NCI-H2029 treated with DMSO at 0.1 percent for 48 hours (cell line): ENCODE data around the gene ABLIM1.

Experiments
- DNase-seq: peaks from one replicate; lab custom pipeline; 2025; lab: John Stamatoyannopoulos, UW

The ABLIM1 gene

DNA sequence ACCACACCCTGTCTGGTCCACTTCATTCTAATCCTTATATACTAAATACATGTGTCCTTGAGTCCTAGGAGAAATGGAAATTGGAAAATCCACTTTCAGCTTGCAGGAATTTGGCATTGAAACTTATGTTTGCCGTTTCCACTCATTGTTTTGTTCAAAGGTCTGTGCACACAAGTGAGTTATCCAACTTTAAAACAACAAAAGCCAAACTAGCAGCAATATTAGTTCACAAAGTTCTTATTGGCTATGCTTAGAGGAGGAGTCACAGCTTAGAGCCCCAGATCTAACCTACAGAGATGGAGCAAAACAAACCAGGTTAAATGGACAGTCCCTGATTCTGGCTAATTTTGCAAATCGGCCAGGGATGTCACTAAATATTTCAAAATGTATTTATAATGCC lies 209.2 kb downstream of the ABLIM1 start:
- DNase-seq: no peak

DNA sequence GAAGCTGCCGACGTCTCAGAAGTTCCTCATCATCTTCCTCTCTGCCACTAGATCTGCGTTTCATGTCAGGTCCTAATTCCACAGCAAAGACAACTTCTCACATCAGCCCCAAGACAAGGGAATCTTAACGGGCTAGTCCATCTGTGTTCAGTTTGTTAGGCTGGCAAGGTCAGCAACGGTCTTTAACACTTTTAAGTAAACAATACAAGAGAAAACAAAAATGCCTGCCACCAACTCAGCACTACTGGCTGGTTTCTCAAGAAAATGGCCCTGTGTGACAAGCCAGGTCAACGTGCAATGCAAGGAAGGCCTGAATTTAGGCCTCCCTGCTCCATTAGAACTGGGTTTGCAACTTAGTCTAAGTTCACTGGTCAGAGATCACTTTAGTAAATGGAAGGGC lies 212.7 kb downstream of the ABLIM1 start:
- DNase-seq: no peak

DNA sequence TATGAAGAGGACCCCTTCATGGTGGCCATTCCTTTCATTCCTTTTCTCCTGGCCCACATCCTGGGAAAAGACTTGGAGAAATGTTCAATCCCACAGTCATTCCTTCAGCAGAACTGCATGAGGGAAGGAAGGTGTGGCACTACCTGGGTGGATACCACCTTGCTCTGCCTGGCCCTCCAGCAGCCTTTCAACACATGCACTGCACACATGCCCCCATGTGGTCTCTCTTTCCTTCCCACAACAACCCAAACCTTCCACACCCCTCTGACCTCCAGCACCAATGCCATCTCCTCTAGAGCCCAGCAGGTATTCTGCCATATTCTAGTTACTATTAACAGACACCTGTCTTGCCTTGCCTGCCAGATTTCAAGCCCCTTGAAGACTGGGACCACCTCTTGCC lies 213.3 kb downstream of the ABLIM1 start:
- DNase-seq: no peak

DNA sequence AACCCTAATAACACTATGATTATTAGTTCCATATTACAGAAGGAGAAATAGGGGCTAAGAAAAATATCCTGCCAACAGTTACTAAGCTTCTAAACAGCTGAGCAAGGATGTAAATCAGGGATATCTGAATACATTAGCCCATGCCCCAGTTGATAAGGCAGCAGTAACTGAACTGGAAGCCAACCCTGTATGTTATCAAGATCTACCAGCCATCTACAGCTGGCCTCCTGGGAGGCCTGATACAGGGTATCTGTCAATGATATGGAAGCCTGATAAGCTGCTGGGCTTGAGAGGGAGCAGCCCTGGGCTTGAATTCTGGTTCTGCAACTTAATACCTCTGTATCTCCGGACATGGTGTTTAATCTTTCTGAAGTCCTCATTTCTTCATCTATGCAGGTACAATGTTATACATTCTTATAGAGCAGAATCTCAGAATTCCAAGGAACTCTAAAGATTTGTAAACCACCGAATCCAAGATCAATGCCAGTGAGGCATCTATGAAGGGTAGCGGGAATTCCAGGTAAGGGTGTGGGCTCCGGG lies 215.9 kb downstream of the ABLIM1 start:
- DNase-seq: no peak

DNA sequence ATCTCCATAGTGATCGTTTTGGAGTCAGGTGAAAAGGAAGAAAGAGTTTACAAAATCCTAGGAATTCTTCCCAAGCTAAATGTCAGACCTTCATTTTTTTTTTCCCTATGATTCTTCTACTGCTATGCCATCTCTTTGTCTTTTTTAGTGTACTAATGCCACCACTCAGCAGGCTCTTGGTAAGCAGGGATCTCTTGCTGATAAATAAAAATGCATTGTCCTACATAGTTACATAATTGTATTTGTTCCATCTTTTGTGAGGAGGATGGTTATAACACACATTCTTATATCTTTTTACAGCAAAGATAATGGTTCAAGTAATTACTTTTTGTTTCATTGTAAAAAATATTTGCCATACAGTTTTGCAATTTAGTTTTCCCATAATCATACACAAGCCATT lies 217.0 kb downstream of the ABLIM1 start:
- DNase-seq: no peak

DNA sequence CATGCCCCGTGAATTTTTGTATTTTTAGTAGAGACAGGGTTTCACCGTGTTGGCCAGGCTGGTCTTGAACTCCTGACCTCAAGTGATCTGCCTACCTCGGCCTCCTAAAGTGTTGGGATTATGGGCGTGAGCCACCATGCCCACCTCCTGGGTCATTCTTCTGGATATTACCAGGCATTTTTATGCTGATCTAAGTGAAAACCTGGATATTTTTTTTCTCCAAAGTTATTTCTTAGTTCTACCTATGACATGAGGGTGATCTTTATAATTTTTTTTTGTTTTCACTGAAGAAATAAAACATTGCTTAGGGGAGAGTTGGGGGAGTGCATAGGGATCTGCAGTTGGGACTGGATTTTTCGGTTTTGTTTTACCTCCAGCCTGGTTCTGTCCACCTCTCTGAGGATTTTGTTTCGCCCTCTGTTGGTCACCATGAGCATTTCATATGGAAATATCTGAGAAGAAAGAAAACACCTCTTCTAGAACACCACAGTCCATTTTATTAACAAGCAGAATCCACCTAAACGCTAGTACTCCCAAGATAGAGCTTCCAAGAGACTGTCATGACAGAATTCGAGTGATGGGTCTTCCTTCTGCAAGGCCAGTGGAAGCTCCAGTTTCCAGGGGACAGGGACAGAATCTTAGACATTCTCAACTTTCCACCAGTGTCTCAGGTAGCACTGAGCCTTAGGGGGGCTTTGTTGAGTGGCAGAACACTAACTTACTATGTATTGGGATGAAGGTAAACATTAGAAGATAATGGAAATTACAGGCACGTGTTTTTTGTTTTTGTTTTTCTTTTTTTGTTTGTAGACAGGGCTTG lies 220.4 kb downstream of the ABLIM1 start:
- no peak for DNase-seq

DNA sequence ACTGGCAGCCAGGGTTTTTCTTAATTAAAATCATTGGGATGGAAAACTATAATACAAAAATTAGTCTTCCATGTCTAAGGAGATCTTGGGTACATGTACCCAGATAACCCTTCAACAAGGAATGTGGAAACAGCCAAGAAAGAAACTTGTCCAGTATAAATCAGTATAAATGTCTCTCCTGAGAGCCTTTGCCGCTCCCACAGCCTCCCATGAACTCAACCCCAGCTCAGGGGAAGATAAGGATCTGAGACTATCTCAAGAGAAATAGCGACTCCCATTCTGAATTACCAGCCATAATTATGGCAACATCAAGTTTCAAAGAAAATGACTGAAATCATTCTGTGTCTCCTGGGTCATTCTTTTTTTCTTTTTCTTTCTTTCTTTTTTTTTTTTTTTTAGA lies 221.1 kb downstream of the ABLIM1 start:
- DNase-seq: no peak

DNA sequence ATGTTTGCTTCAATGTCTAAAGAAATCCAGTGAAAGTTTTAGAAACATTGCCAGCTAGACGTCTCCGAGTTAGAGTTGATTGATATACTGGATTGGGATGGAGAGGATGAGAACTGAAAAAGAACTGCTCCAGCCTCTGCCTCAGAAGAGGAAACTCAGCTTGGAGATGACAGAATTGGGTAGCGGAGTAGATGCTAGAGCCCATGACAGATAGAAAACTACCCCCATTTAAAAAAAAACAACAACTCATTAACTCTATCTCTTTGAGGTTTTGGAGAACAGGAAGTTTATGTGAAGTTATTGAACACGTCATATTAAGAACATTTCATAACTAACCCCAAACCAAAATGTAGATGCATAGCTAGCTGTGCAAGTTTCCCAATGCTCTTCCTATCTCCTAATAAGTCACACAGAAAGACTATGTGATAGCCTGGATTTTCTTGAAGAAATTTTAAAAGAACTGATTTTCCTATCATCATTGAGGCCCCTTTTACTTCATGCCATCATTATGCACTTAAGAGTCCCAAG lies 225.4 kb downstream of the ABLIM1 start:
- DNase-seq: no peak

DNA sequence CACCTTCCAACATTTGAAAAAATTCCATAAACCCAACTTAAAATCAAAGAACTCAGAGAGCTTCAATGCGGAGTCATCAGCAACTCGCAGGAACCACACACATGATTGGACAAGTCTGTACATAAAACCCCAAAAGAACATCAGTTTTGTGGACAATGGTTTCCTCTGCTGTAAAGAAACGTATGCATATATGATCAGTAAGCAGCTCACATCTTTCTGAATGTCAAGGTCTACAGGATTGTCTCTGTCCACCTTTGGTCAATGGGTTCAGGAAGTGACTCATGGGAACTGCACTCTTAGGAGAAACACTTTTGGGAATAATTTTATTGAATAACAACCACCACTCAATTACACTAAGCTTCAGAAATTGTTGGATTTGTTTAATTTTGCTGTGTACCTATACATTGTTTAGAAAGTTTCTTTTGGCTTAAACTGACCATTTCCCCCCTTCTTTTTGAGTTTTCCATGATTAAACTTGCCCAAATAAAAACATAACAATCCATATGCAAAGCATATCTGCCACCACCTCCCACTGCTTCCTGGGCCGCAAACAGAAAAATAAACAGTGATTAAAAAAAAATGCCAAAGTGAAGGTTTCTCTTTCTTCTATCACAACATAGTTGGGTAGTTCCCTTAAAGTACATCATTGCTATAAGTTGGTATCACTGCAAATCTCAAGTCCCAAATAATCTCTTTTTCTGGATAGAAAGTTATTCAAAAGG lies 226.5 kb downstream of the ABLIM1 start:
- DNase-seq: no peak

DNA sequence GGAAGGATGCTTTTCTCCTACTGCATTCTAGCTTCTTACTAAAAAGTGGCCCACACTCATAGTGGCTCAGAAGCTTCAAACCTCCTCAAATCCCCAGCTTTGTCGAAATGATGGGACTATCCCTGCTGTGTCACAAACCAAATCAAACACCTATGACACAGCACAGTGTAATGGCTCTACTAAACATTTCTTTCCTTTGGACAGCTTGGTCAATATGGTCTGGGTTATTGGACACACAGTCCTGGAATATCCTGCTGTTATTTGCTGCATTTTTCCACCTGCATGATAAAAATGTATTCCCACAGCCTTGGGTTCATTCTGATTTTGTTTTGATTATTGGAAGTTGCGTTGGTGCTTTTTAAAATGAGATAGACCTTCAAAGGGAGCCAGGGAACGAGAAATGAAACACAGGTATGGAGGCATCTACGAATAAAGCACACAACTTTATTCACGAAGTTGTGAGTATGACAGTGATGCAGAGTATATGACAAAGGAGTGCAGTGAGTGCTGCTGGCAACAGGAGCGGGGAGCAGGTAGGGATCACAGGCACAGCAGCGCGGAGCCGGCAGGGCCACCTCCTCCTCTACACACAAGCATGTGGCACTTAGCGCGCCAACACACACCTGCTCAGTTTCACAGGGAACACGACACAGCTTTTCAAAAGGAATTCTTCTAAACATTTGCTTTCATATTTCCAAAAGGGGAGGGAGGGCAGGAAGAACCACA lies 227.2 kb downstream of the ABLIM1 start:
- no peak for DNase-seq

DNA sequence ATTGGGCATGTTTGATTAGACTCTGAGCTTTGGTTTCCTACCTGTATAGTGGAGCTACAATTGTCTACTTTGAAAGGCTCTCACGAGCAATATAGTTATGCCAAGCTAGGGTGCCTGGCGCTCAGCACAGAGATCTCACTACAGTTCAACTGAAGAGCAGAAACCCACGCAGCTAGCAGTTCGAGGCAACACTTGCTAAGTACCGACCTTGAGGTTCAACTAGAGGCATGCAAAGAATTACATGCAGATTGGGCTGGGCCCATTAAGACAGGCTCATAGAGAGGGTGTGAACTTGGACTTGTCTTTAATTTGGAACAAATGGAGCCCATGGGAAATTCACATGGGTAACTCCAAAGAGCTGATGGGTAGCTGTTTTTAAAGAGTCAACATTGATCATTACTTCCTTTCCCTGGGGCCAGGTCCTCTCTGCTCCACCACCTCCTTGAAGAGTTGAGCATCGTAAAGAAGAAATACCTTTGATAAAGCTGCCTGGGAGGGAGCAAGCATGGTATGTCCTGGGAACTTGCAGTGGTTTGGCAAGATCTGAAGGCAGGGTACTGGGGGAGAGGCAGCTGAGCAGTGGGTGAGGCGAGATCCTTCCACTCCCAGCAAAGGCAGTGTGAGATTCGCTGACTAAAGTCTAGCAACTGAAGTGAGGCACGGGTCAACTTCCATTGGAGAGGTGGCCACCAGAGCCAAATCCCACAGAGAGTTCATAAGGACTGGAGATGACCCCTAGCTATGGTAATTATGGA lies 228.3 kb downstream of the ABLIM1 start:
- no peak for DNase-seq

DNA sequence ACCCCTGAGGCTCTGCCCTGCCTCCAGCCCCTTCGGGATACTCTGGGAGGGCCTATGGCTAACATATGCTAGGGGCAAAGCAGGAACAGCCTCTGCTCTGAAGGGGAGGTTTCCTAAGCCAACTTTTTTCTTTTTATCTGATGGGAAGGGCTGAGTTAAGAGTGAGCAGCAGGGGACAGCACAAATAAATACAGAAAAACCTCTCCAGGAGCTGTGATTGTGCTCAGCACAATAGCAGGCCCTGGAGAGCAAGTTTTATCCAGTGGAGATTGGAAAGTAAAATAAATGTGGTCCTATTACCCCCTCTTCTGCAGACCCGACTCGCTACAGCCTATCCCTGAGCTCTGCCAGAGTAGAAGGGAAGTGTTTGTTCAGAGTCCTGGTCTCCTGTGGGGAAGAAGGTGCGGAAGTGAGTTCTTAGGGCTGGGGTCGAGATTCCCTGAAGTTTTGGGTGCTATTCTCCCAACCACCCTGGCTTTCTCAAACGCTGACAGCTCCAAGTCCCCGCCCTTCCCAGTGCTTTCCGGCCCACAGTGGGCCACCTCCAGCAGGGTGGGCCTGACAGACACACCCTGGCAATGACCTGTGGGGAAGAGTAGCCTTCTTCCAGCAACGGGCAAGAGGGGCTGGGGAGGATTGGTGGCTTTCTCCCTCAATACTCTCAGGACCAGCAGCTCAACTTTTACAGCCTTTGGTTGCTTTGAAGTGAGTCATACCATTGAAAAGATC lies 230.8 kb downstream of the ABLIM1 start:
- no peak for DNase-seq

DNA sequence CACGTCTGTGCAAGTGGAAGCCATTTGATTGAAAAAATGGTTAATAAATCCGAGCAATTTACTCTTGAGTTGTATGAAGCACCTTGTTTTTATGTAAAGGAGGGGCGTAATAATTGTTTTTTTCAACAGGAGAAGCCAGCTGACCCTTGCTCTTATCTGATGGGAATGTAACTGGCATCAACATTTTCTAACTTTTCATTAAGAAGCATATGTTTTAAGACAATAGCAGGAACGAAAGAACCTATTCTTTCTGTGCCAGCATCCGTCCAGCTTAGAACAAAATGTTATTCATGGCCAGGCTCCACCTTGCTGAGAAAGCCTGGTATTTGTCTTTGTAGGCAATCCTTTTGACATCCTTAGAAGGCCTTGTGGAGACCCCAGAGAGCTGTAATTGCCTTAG lies 231.6 kb downstream of the ABLIM1 start:
- DNase-seq: no peak

DNA sequence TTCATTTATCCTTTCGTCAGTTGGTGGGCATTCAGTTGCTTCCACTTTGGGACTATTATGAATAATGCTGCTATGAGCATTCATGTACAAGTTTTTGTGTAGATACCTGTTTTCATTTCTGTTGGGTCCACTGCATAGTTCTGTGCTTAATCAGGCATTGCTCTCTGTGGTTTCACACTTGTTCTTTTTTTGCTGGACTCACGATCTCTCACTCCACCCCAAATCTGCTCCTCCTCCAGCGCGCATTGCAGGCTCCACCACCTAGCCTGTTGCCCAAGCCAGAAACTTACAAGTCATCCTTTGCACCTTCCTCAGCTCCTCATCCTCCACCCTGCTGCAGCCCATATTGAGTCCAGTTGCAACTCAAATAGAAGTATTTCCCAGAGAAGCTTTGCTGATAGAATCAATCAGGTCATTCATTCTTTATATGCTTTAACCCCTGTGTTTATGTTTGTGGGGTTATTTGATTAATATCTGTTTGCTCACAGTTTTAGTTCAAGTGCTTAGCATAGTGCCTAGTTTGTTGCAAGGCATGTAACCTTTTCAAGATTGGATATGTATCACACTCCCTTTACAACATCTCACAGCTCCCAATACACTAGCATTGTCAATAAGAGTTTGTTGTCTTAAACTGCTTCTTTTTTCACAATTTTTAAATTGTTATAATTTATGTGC lies 237.1 kb downstream of the ABLIM1 start:
- DNase-seq: no peak

DNA sequence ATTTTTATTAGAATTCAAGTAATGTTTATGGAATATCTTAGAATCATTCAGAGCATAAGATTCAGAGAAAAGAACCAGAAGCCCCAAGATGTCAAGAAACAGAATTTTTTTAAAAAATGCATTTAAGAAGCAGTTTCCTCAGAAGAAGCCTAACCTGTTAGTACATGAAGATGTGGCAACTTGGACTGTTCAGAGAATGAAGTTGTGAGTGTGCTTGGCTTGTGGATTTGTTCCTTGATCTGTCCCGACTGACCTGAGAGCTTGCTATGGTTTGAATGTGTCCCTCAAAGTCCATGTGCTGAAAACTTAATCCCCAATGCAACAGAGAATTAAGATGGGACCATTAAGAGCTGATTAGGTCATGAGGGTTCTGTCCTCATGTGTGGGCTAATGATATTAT lies 240.0 kb downstream of the ABLIM1 start:
- no peak for DNase-seq

DNA sequence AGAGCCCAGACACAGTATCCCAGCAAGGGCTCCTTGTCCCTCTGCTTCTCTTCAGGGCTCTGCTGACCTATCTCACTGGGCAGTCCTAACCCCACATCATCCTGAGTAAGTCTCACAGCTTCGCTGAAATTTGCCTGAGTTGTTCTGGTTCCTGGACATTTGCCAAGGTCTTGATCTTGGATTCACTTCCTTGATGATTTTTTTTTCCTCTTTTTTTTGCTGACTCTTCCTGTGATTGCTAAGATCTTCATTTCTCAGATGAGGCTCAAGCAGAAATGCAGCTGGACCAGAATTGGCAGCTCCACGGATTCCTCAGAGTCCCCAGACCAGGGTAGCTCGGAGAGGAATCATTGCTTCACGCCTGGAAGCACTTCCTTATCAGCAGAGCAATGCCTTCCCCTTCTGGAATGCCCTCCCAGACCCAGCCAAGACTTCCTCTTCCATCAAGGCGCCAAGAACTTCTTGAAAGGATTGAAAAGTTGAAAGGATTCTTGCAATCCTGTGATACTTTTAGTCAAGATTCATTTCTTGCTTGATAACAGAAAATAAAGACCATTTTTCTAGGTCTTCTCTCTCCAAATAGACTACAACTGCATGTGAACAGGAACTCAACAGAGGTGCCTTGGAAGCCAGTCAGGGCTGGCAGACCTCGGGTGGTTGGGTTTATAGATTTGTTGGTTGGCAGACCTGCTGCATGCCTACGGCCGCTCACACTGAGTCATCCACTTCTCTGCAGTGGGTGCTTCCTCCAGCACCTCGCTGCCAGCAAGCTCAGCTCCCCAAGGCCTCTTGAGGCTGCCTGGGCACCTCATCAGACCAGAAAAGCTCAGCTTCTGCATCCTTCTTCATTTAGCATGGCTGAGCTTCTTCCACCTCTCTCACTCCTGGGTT lies 244.9 kb downstream of the ABLIM1 start:
- no peak for DNase-seq

DNA sequence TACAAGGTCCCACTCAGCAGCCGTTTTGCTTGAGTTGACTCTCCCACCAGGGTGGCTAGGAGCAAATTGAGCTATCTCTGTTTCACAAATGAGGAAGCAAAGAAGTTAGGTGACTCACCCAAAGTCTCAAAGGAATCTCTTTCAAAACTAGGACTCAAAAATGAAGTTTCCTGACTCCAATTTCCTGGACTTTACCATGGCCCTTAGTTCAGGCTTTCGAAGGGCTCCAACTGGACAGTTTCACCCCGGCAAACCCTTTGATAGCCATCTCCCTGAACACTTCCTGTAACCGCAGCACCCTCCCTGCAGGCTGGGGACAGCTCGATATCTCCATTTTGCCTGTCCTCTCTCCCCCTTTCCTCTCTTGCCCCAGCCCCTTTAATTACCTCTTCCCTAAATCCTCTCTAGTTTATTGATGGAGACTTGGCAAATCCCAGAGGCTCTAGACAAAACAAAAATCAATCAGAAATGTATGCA lies 249.1 kb downstream of the ABLIM1 start:
- no peak for DNase-seq

DNA sequence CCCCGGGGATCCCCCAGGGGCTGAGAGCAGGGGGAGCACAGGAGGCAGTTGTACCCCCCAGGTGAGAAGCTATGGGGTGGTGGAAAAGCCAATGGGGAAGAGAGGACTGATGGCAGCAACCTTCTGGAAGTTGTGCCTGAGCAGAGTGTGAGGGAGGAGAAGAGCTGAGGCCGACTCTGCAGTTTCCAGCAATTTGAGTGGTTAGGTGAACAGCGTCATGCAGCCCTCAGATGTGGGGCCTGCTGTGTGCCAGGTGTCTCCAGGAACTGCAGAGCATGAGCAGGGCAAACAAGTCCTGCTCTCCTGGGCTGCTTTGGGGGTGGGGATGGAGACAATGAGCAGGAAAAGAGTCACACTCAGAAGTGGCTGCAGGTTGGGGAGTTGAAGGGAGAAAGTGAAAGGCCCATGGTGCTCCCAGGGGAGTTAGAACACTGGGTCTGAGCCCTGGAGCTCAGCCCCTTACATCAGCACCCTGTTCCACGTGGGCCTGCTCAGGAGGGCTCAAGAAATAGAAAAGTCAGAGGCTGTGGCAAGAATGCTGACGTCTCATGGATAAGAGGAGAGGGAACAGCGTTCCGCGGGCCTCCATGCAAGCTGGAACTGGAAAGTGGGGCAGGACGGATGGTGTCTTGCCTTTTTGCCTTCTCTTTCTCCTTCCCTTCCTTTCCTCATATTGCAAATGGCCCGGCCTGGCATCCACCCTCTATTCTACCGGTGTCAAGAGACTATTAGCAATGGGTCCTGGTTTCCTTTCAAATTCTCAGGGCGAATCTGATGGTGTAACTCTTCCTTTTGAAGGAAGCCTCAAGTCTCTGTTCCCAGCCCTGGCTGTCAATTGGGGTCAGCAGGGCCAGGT lies 249.7 kb downstream of the ABLIM1 start:
- DNase-seq: no peak
